Measurements from ENCODE around the gene CREBL2.
"Not testable (repeated sequence)": the region's sequence is repeated elsewhere in the genome, so short reads cannot be mapped to it uniquely, and the experiment has no call there.

Gene CREBL2

GRCh38 chr12:12598864-12599263, 12.8 kb upstream of the CREBL2 start:
- no peak for DNase-seq

DNA sequence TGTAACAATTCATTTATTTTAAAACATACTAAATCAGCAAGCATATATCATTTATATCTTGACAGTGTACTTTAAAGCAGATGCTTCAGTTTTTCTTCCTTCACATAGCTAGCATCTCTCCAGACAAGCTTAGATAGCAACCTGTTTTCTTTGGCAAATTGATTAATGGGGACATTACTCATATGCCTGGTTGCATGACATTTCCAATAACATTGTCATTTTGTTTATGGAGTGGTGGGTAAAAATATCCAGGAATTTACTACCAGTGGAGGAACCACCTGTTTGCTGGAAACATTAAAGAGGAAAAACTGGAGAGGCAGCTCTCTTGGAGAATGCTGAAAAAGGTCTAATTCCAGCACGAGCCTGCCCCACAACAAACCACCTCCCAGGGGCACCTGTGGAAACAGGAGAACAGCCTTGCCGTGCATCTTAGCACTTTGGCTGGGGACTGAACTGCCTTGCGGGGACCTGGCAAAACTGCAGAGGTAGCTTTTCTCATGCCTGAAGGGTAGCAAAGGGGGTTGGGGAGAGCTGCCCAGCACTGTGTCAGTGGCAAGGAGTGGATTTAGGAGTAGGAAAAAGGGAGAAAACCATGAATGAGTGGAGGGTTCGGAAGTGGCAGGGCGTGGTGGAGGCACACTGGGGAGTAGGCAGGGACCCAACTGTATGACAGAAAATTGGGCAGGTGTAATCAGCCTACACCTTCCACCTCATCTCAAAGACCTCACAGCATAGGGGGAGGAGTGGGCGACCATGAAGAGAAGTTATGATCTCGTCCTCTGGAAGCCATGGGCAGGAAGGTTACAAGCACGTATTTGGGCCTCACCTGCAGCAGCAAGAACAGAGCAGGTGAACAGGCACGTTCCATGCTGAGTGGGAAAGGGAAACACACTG, 11.7 kb upstream of the CREBL2 start:
- no peak for DNase-seq

DNA sequence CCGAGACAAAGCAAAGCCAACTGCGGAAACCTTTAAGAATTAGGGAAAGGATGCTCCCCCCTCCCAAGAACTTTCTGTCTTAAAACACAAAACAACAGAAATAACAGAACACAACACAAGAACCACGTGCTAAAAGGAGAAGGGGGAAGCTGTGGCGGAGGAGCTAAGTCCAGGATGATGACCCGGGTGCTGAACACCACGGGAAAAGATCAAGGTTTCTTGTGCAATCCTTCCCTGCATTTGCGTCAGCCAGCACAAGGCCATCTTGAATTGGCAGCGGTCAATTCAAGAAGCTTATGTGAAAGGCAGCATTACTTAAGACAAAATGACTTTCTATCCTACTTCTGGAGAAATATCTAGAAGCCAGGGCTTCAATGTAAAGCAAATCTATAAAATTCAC, 11.0 kb upstream of the CREBL2 start:
- no peak for DNase-seq

- DNase-seq, result no peak
These were observed 6.9 kb upstream of the CREBL2 start for GRCh38 chr12:12604740-12605139.

DNA sequence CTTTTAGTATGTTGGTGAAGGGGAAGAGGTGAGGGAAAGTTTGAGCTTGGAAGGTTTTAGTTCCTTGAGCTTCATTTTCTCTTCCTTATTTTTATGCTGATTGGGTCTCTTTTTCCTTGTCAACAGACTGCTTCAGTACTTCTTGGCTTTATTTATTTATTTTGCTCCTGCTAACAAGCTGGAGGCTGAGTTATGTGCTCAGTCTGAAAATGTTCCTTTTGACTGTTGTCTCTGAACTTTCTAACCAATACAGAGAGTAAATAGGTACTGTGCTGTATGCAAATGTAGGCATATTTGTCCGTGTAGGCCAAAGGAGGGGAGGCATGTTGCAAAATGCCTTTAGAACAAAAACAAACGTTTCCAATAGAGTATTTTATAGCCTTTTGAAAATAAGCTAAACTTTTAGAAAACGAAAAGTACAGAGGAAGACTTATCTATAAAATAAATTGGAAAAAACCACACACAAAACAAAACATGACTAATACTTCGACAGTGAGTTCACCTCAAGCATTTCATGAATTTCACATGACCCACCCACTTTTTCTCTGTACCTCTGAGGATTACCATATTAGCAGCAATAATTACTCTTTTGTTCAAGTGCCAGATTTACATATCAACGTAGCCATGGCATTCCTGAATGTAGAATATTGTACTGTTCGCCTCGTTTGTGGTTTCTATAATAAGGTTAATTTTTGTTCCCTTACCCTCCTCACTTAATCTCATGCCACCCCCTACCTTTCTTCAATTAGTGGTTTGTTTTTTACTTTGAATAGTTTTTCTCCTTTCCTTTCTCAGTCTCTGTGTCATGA, 4.7 kb upstream of the CREBL2 start:
- DNase-seq, result no peak

DNA sequence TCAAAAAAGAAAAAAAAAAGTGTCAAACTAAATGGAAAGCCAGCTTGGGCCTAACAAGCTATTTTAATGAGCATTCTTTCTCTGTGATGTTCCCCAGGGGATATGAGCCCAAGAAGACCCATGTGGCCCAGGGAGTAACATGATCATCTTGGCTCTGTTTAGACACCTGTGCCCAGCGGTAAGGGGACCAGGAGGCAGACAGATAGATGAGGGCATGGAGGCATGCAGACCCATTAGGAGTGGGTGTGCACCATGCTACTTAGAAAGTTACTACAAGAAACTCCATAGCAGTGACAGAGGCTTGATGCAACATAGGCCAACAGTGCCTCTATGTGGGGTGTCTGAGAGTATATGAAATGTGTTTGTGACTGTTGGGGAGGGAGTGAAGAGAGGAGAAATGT, 3.1 kb upstream of the CREBL2 start:
- no peak for DNase-seq

DNA sequence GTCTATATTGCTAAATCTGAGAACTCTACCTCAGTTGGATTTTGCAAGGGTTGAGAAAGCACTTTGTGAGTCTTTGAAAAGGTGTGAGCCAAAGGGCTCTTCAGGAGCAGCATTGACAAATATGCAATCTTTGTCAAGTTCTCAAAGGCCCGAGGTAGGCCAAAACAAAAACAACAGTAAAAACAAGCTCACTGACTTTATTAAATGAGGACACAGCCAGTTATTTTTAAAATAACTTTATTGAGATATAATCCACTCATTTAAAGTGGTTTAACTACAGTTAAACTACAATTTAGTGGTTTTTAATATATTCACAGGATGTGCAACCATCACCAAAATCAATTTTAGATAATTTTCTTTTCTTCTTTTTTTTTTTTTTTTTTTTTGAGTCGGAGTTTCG, 2.0 kb upstream of the CREBL2 start:
- DNase-seq, result no peak

DNA sequence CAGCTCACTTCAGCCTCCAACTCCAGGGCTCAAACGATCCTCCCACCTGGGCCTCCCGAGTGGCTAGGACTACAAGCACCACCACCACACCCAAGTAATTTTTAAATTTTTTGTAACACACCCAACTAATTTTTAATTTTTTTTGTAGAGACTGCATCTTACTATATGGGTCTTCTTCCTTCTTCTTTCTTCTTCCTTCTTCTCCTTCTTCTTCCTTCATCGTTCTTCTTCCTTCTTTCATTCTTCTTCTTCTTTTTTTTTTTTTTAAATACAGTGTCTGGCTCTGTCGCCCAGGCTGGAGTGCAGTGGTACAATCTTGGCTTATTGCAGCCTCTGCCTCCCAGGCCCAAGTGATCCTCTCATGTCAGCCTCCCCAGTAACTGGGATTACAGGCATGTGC, 965 bp upstream of the CREBL2 start:
- DNase-seq, result no peak

- no peak for DNase-seq
These were observed 682 bp downstream of the CREBL2 start for GRCh38 chr12:12612358-12612757.

GRCh38 chr12:12613344-12613743, 1.7 kb downstream of the CREBL2 start:
- DNase-seq, result no peak

- DNase-seq, result no peak
These were observed 2.7 kb downstream of the CREBL2 start for GRCh38 chr12:12614342-12614741.

GRCh38 chr12:12616512-12617310, 5.0 kb downstream of the CREBL2 start:
- no peak for DNase-seq

DNA sequence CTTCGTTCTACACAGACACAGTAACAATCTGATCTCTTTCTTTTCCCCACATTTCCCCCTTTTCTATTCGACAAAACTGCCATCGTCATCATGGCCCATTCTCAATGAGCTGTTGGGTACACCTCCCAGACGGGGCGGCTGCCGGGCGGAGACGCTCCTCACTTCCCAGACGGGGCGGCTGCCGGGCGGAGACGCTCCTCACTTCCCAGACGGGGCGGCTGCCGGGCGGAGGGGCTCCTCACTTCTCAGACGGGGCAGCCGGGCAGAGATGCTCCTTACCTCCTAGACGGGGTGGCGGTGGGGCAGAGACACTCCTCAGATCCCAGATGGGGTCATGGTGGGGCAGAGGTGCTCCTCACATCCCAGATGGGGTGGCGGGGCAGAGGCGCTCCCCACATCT, 6.4 kb downstream of the CREBL2 start:
- not testable (repeated sequence) for DNase-seq

- no peak for DNase-seq
These were observed 9.1 kb downstream of the CREBL2 start for GRCh38 chr12:12620730-12621315.

DNA sequence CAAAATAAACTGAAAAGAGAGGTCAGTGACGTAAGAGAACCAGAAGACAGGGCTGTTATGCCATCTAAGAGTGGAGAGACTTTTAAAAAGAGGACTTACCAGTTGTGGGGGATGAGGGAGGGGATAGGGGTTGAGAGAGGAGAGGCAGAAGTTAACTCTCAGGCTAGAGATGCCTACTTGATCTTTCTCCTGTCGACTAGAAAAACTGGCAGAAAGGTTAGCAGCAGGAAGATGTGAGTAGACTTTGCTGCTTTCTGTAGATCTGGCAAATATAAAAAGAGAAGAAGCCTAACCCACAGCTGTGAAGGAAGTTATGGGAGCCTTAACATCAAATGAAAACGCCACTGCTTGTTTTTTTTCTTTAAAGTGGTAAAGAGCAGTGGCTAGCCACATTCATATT, 10.7 kb downstream of the CREBL2 start:
- DNase-seq, result no peak

- no peak for DNase-seq
These were observed 12.9 kb downstream of the CREBL2 start for GRCh38 chr12:12624498-12624992.

DNA sequence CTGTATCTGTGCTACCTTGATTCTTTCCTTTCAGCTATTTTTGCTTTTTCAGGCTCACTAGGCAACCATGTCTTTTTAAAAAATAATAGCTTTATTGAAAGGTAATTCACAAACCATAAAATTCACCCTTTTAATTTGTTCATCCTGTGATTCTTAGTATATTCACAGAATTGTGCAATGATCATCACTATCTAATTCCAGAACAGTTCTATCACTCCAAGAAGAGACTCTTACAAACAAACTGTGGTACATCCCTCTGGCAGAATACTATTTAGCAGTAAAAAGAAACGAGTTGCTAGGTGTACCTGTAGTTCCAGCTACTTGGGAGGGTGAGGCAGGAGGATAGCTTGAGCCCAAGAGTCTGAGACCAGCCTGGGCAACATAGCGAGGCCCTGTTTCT, 14.8 kb downstream of the CREBL2 start:
- no peak for DNase-seq

DNA sequence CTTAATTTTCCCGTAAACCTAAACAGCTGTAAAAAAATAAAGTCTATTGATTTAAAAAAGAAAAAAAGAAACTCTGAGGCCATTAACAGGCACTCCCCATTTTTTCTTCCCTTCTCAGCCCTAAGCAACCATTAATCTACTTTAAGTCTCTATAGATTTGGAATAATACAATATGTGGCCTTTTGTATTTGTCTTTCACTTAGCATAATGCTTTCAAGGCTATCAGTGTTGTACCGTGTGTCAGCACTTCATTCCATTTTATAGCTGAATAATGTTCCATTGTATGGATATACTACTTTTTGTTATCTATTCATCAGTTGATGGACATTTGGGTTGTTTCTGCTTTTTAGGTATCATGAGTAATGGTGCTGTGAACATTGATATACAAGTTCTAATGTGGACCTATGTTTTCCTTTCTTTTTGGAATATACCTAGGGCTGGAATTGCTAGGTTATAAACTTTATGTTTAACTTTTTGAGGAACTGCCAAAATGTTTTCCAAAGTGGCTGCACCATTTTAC, 15.7 kb downstream of the CREBL2 start:
- no peak for DNase-seq

GRCh38 chr12:12628013-12628412, 16.3 kb downstream of the CREBL2 start:
- DNase-seq, result no peak

DNA sequence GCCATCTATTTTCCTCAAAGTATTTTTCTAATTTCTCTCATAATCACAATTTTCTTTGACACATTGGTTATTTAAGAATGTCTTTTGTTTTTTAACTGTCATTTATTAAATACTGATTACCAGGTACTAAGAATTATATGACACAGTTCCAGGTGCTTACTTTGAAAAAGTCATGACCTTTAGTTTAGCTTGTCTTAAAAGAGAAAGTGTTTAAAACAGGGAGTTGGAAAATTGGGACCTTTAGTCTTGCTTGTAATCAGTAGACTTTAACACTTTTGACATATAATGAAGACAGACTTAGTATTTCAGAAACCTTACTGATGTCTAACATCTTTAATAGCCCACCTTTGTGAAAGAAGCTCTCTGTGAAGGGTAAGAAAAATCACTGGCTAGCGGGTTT, 19.2 kb downstream of the CREBL2 start:
- DNase-seq, result no peak

DNA sequence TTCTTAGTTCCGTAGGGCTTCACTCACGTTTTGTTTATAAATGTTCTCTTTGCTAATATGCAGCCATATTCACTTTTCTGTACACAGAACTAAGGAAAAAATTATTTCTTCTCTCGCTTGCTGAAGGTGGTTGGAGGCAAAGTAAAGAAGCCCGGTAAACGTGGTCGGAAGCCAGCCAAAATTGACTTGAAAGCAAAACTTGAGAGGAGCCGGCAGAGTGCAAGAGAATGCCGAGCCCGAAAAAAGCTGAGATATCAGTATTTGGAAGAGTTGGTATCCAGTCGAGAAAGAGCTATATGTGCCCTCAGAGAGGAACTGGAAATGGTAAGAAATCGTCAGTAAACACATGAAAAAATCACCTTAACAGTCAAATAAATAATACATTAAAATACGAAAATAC, 24.0 kb downstream of the CREBL2 start:
- DNase-seq, result no peak

- no peak for DNase-seq
These were observed 25.0 kb downstream of the CREBL2 start for GRCh38 chr12:12636641-12637040.

Measured in effector CD8-positive, alpha-beta T cell (primary cell).